ENCODE data around the gene FAM72B. TPM values are rescaled to one million over a fixed set of nuclear protein-coding genes. Genes with fewer than 3 reads are reported as not detected.
A peak's percentile ranks its signal among the peaks of the same experiment; 100 is the strongest.
"Not testable (repeated sequence)": the region's sequence is repeated elsewhere in the genome, so short reads cannot be mapped to it uniquely, and the experiment has no call there.

Gene FAM72B
- total RNA-seq, 1 experiment from 2014 or later = 19.4 TPM

GRCh38 chr1:121200985-121201981, 17.1 kb upstream of the FAM72B start:
- in situ Hi-C loops (cut with HindIII; ENCODE audit: low sequenced_read_pairs) = not testable (repeated sequence)
- DNase-seq (ENCODE audit: low spot score) = peak; percentile 8

- DNase-seq (ENCODE audit: low spot score); in situ Hi-C loops (cut with HindIII; ENCODE audit: low sequenced_read_pairs): not testable (repeated sequence)
Observed at GRCh38 chr1:121200232-121200631, 16.1 kb upstream of the FAM72B start.

GRCh38 chr1:121199763-121200162, 15.6 kb upstream of the FAM72B start:
- in situ Hi-C loops (cut with HindIII; ENCODE audit: low sequenced_read_pairs); DNase-seq (ENCODE audit: low spot score): not testable (repeated sequence)

GRCh38 chr1:121197095-121197882, 13.1 kb upstream of the FAM72B start:
- in situ Hi-C loops (cut with HindIII; ENCODE audit: low sequenced_read_pairs); DNase-seq (ENCODE audit: low spot score): not testable (repeated sequence)

- in situ Hi-C loops (cut with HindIII; ENCODE audit: low sequenced_read_pairs); DNase-seq (ENCODE audit: low spot score): not testable (repeated sequence)
Observed at GRCh38 chr1:121192512-121192911, 8.4 kb upstream of the FAM72B start.

- DNase-seq (ENCODE audit: low spot score) = peak; percentile 13
- in situ Hi-C loops (cut with HindIII; ENCODE audit: low sequenced_read_pairs) = not testable (repeated sequence)
Observed at GRCh38 chr1:121187914-121188313, 3.8 kb upstream of the FAM72B start.

GRCh38 chr1:121186191-121186590, 2.1 kb upstream of the FAM72B start:
- in situ Hi-C loops (cut with HindIII; ENCODE audit: low sequenced_read_pairs); DNase-seq (ENCODE audit: low spot score): not testable (repeated sequence)

- DNase-seq (ENCODE audit: low spot score); in situ Hi-C loops (cut with HindIII; ENCODE audit: low sequenced_read_pairs): not testable (repeated sequence)
Observed at GRCh38 chr1:121185140-121185708, 1.1 kb upstream of the FAM72B start.

GRCh38 chr1:121183867-121184266, 273 bp downstream of the FAM72B start:
- DNase-seq (ENCODE audit: low spot score); in situ Hi-C loops (cut with HindIII; ENCODE audit: low sequenced_read_pairs): not testable (repeated sequence)

GRCh38 chr1:121178197-121178596, 5.9 kb downstream of the FAM72B start:
- DNase-seq (ENCODE audit: low spot score); in situ Hi-C loops (cut with HindIII; ENCODE audit: low sequenced_read_pairs): not testable (repeated sequence)

- DNase-seq (ENCODE audit: low spot score); in situ Hi-C loops (cut with HindIII; ENCODE audit: low sequenced_read_pairs): not testable (repeated sequence)
Observed at GRCh38 chr1:121176649-121177048, 7.5 kb downstream of the FAM72B start.

GRCh38 chr1:121168152-121168668, 15.9 kb downstream of the FAM72B start:
- in situ Hi-C loops (cut with HindIII; ENCODE audit: low sequenced_read_pairs); DNase-seq (ENCODE audit: low spot score): not testable (repeated sequence)

- in situ Hi-C loops (cut with HindIII; ENCODE audit: low sequenced_read_pairs) = not testable (repeated sequence)
- peak; percentile 4 for DNase-seq (ENCODE audit: low spot score)
Observed at GRCh38 chr1:121167225-121167738, 16.9 kb downstream of the FAM72B start.

GRCh38 chr1:121165296-121165695, 18.8 kb downstream of the FAM72B start:
- in situ Hi-C loops (cut with HindIII; ENCODE audit: low sequenced_read_pairs); DNase-seq (ENCODE audit: low spot score): not testable (repeated sequence)

GRCh38 chr1:121163850-121164757, 20.0 kb downstream of the FAM72B start:
- DNase-seq (ENCODE audit: low spot score) = peak; percentile 4
- in situ Hi-C loops (cut with HindIII; ENCODE audit: low sequenced_read_pairs) = not testable (repeated sequence)

- peak; percentile 67 for DNase-seq (ENCODE audit: low spot score)
- in situ Hi-C loops (cut with HindIII; ENCODE audit: low sequenced_read_pairs) = not testable (repeated sequence)
Observed at GRCh38 chr1:121161199-121161901, 22.8 kb downstream of the FAM72B start.

GRCh38 chr1:121160118-121160517, 24.0 kb downstream of the FAM72B start:
- peak; percentile 11 for DNase-seq (ENCODE audit: low spot score)
- in situ Hi-C loops (cut with HindIII; ENCODE audit: low sequenced_read_pairs) = not testable (repeated sequence)

Measured in G401 (cell line).